ENCODE measurements around the gene PAEP. TPM values are rescaled to one million over a fixed set of nuclear protein-coding genes. Genes with fewer than 3 reads are reported as not detected.

PAEP gene
- not detected for total RNA-seq

DNA sequence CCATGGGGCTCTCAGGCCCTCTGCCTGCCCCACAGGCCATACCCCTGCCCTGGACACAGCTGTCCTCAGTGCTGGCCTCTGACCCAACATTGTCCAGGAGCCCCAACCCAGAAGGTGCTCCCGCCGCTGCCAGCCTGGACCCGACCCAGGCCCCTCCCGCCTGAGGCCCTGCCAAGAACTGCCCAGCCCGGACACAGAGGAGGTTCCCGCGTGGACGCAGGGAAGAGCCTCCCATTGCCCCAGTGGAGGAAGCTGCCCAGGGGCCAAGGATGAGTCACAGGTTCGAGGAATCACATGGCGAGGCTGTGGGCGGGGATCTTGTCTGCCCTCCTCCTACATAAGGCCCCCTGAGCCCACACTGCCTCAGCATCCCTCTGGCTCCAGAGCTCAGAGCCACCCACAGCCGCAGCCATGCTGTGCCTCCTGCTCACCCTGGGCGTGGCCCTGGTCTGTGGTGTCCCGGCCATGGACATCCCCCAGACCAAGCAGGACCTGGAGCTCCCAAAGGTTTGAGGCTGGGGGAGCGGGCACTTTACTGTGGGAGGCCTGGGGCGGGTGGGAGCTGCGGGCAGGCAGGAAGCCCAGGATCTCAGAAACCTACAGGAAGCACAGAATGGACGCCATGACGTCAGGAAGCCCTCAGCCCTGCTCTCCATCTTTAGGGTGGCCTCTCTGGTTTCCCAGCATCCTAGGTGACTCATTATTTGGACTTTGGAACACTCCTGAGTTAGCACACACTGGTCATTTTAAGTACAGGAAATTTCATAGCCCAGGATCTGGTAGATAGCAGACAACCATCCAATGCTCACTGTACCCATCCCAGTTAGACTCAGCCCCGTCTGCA lies at the start of gene PAEP:
PAEP (plus strand) TSS at position 366 of the 844 bp plus-strand sequence.

DNA sequence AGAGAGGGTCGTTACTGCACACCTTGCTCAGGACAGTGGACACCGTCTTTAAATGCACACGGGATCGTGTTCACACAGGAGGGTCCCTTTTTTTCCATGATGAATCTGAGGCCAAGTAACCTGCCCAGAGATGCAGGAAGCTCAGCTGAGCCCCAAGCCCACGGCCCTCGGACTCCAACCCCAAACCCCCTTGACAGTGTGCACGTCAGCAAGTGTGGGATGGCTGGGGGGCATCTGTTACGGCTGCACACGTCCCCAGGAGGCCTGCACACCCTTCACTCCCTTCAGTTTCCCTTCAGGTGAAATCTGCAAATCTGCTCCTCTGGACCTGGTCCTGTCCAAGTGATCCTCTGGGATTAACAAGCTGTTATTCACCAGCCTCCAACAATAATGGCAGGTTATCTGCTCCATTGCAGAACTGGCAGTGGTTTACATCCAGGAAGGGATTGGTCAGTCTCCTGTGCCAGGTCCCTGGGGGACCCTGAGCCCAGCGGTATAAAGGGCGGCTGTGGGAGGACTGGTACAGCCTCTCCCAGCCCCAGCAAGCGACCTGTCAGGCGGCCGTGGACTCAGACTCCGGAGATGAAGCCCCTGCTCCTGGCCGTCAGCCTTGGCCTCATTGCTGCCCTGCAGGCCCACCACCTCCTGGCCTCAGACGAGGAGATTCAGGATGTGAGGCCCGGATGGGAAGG lies 40.5 kb upstream of the PAEP start, which contains the start of gene LCN1:
LCN1 (plus strand) TSS at position 525 of the 692 bp plus-strand sequence; CDS start at position 583, 58 bp downstream.

DNA sequence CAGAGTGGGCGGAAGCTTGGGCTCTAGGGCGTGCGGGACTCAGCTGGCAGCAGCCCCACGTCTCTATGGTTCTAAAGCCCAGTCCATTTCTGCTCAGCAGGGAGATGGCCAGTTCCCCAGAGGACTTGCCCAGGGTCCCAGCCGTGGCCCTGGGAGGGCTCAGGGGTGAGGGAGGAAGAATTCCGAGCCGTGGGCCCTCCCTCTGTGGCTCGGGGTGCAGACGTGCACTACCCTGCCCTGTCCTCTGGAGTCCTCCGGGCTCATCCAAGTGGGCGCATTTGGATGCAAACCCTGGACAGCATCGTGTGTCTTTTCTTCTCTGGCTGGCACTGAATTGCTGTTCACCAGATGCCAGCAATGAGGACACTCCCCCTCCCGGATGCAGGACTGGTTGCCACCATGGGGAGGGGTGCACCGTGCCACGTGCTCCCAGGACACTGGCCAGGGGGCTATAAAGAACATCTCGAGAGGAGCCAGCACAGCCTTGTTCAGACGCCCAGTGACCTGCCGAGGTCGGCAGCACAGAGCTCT lies 15.8 kb upstream of the PAEP start, which contains the start of gene OBP2A:
OBP2A (plus strand) TSS at position 481 of the 531 bp plus-strand sequence. CDS start 55 bp downstream, outside the sequence.

Other genes starting within 250 kb of the PAEP start
- 38.8 TPM for gene PPP1R26, start 82.0 kb upstream of the PAEP start, total RNA-seq
- 16.0 TPM for gene MRPS2, start 61.1 kb upstream of the PAEP start, total RNA-seq
- not detected for gene LCN1, start 40.3 kb upstream of the PAEP start, total RNA-seq
- gene OBP2A, start 15.6 kb upstream of the PAEP start, total RNA-seq: not detected
- gene GLT6D1, start 77.8 kb downstream of the PAEP start, total RNA-seq: not detected
- gene LCN9, start 101.6 kb downstream of the PAEP start, total RNA-seq: not detected
- gene SOHLH1, start 137.7 kb downstream of the PAEP start, total RNA-seq: not detected
- 6.9 TPM for gene KCNT1, start 140.4 kb downstream of the PAEP start, total RNA-seq

All from parietal lobe (tissue), 1 donor.